BJ (cell line): ENCODE data around the gene ANKRD40CL. TPM values are rescaled to one million over a fixed set of nuclear protein-coding genes. Genes with fewer than 3 reads are reported as not detected.

Experiments used
- CTCF ChIA-PET: fragments of 350-600 bp; formaldehyde crosslinking; extraction: SDS; loops from one replicate; lab custom pipeline; 2021; ENCODE audit warnings: antibody characterized with exemption, inconsistent platforms; lab: Yijun Ruan, JAX
- POLR2A ChIA-PET: fragments of 300-600 bp; sonication (Branson Sonifier 250); formaldehyde crosslinking; extraction: SDS; loops from one replicate; lab custom pipeline; 2021; ENCODE audit warnings: antibody characterized with exemption; lab: Charles Lee
- DNase-seq: peaks from one replicate; pipeline ENCODE4 v3.0.0-alpha.2; 2011; ENCODE audit warnings: low read depth
- H3K27me3 ChIP-seq: 2 replicates; pipeline ENCODE4 v1.6.0; 2011; ENCODE audit warnings: low read length; ENCODE audit not compliant: control insufficient read depth, insufficient read depth
- H3K36me3 ChIP-seq: 2 replicates; pipeline ENCODE4 v1.5.1; 2011; ENCODE audit warnings: low read length; ENCODE audit not compliant: control insufficient read depth, insufficient read depth
- H3K4me3 ChIP-seq: 2 replicates; pipeline ENCODE4 v1.5.1; 2011; ENCODE audit warnings: low read depth, mild to moderate bottlenecking, control low read depth, low read length
- CTCF ChIP-seq: IDR thresholded peaks from 2 replicates; pipeline ENCODE4 v1.5.1; 2011; ENCODE audit warnings: low read depth, mild to moderate bottlenecking, control low read depth, inconsistent platforms, low read length, moderate library complexity; ENCODE audit not compliant: insufficient read depth
- polyA plus RNA-seq: library from polyadenylated mRNA; depleted of rRNA; stranded (reverse); fragments of >200 nt; gene quantifications from 2 replicates; pipeline ENCODE4 v1.2.3, GENCODE V29; 2011; rRNA removed
- small RNA-seq: library from RNA; depleted of rRNA; stranded (forward); fragments of <200 nt; gene quantifications from one replicate; pipeline ENCODE3, GENCODE V24; 2012; ENCODE audit warnings: low replicate concordance, low read depth; ENCODE audit not compliant: insufficient read length

ANKRD40CL gene
- polyA plus RNA-seq, 1 experiment = not detected

DNA sequence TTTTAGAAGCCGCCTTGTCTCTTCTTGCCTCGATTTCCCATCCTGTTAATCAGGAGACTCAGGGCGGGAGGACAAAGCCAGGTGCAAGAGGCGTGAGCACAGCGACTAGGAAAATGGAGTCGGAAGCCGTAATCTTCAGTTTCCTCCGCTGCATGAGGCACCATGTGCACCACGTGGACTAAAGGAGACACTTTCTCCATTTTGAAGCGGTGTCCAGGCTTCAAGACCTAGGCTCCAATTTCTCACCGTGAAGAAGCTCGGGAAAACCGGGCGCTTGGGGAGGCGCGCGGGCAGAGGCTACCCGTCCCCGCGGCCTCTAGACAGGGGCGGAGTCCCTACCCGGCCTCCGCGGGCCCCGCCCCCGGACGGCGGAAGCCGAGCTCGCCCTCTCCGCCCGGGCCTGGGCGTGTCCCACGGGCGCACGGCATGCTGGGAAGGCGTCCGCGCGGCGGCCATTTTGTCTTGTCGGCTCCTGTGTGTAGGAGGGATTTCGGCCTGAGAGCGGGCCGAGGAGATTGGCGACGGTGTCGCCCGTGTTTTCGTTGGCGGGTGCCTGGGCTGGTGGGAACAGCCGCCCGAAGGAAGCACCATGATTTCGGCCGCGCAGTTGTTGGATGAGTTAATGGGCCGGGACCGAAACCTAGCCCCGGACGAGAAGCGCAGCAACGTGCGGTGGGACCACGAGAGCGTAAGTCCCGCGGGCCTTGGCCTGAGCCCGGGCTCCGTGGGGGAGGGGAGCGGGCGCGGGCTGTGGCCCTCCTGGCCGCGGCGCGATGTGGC lies 48.0 kb downstream of the ANKRD40CL start, which contains the start of gene LUC7L3:
Gene LUC7L3 (plus strand): TSS at position 460 of the 780 bp plus-strand sequence. CDS start 130 bp downstream, at position 590.
- CTCF ChIA-PET = interaction anchor here (0.7 to 1.5 kb wide), 2 partner anchors 14 to 89 kb away, joined by 3 to 4 read pairs; no protein-coding TSS in a partner anchor
- H3K36me3 ChIP-seq = no peaks in the 10 kb centered on the region
- POLR2A ChIA-PET = no interaction called here
- DNase-seq = peak; percentile 66
- H3K27me3 ChIP-seq = no peaks in the 10 kb centered on the region
- H3K4me3 ChIP-seq = peak within 1 kb of the TSS; percentile 96
- no peak for TF ChIP-seq CTCF

GRCh38 chr17:50715471-50715870 lies 51.8 kb downstream of the ANKRD40CL start:
- no peak overlapping the region for H3K4me3 ChIP-seq
- ChIA-PET POLR2A (no interaction called here), CTCF (no interaction called here)
- H3K27me3 ChIP-seq = 0 out of 2 replicates have a peak, but pooled peaks cover 2% of the 10 kb centered on the region
- H3K36me3 ChIP-seq = no peaks in the 10 kb centered on the region
- no peak for TF ChIP-seq CTCF
- no peak for DNase-seq

DNA sequence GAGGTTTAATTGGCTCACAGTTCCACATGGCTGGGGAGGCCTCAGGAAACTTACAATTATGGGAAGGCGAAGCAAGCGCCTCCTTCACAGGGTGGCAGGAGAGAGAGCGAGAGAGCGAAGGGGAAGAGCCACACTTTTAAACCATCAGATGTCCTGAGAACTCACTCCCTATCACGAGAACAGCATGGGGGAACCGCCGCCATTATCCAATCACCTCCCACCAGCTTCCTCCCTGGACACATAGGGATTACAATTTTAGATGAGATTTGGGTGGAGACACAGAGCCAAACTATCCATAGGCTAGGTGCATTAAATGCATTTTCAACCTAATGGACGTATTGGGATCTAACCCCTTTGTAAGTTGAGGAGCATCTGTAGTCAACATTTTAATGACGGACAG lies 54.7 kb downstream of the ANKRD40CL start:
- no peak for DNase-seq
- Histone ChIP-seq H3K4me3 (no peak overlapping the region), H3K36me3 (no peaks in the 10 kb centered on the region), H3K27me3 (0 out of 2 replicates have a peak, but pooled peaks cover 2% of the 10 kb centered on the region)
- ChIA-PET POLR2A (no interaction called here), CTCF (no interaction called here)
- TF ChIP-seq CTCF = no peak

Small RNAs within 50 kb of the gene (small RNA-seq; reads per million reads assigned to genes)
- not detected for gene AC005921.1
- gene MIR8059 = not detected

Other genes starting within 250 kb of the ANKRD40CL start
- not detected in 2 replicates for gene EPN3, start 234.8 kb downstream of the ANKRD40CL start, polyA plus RNA-seq
- 27.7 and 46.4 TPM in 2 replicates for gene SPATA20, start 220.3 kb downstream of the ANKRD40CL start, polyA plus RNA-seq
- gene CACNA1G, start 206.8 kb downstream of the ANKRD40CL start, polyA plus RNA-seq = 0.01 and 0.02 TPM in 2 replicates
- gene ABCC3, start 132.6 kb downstream of the ANKRD40CL start, polyA plus RNA-seq = 37.2 and 56.4 TPM in 2 replicates
- 19.0 and 29.5 TPM in 2 replicates for gene ANKRD40, start 59.6 kb downstream of the ANKRD40CL start, polyA plus RNA-seq
- gene LUC7L3, start 47.9 kb downstream of the ANKRD40CL start, polyA plus RNA-seq = 55.6 and 63.2 TPM in 2 replicates
- not detected in 2 replicates for gene WFIKKN2, start 68.1 kb upstream of the ANKRD40CL start, polyA plus RNA-seq
- 16.1 and 16.8 TPM in 2 replicates for gene TOB1, start 98.8 kb upstream of the ANKRD40CL start, polyA plus RNA-seq